T-helper 22 cell (primary cell): ENCODE results near the gene KRT4.
"Not testable (repeated sequence)": the region's sequence is repeated elsewhere in the genome, so short reads cannot be mapped to it uniquely, and the experiment has no call there.

Source experiments
- DNase-seq: peaks from one replicate; pipeline ENCODE4 v3.0.0-alpha.2; 2020; ENCODE audit warnings: low read depth

Gene KRT4

GRCh38 chr12:52772772-52773171 lies 41.1 kb downstream of the KRT4 start:
- DNase-seq, result no peak

GRCh38 chr12:52772188-52772587 lies 41.7 kb downstream of the KRT4 start:
- DNase-seq, result no peak

GRCh38 chr12:52771505-52771904 lies 42.4 kb downstream of the KRT4 start:
- DNase-seq, result no peak

GRCh38 chr12:52771088-52771487 lies 42.8 kb downstream of the KRT4 start:
- DNase-seq, result no peak

- DNase-seq, result no peak
Observed at GRCh38 chr12:52769946-52770345, 44.0 kb downstream of the KRT4 start.

- DNase-seq, result no peak
Observed at GRCh38 chr12:52769354-52769753, 44.6 kb downstream of the KRT4 start.

GRCh38 chr12:52768479-52769200 lies 45.3 kb downstream of the KRT4 start:
- no peak for DNase-seq

- no peak for DNase-seq
Observed at GRCh38 chr12:52767427-52767826, 46.5 kb downstream of the KRT4 start.

GRCh38 chr12:52767020-52767379 lies 46.9 kb downstream of the KRT4 start:
- no peak for DNase-seq

GRCh38 chr12:52766351-52767019 lies 47.4 kb downstream of the KRT4 start:
- DNase-seq, result no peak

GRCh38 chr12:52765702-52766101 lies 48.2 kb downstream of the KRT4 start:
- DNase-seq, result no peak

- no peak for DNase-seq
Observed at GRCh38 chr12:52763991-52764390, 49.9 kb downstream of the KRT4 start.

GRCh38 chr12:52763036-52763659 lies 50.8 kb downstream of the KRT4 start:
- no peak for DNase-seq

GRCh38 chr12:52761802-52762201 lies 52.1 kb downstream of the KRT4 start:
- no peak for DNase-seq

- not testable (repeated sequence) for DNase-seq
Observed at GRCh38 chr12:52761218-52761617, 52.7 kb downstream of the KRT4 start.

GRCh38 chr12:52760623-52761022 lies 53.3 kb downstream of the KRT4 start:
- no peak for DNase-seq

- DNase-seq, result no peak
Observed at GRCh38 chr12:52759695-52760094, 54.2 kb downstream of the KRT4 start.

GRCh38 chr12:52759218-52759617 lies 54.7 kb downstream of the KRT4 start:
- DNase-seq, result no peak

- DNase-seq, result no peak
Observed at GRCh38 chr12:52757449-52758176, 56.3 kb downstream of the KRT4 start.
